ENCODE results near the gene ZFYVE28. TPM values are rescaled to one million over a fixed set of nuclear protein-coding genes. Genes with fewer than 3 reads are reported as not detected.

The ZFYVE28 gene
- total and polyA plus RNA-seq, 10 of the 15 experiments (the other 5 are each of a cell fraction or from before 2014, with no cell fraction given), result 0.06 to 1.9 (median 0.22) TPM; not detected in 1

GRCh38 chr4:2412885-2413716, 5.3 kb downstream of the ZFYVE28 start (continued):
- TF ChIP-seq USF2 (IDR thresholded peaks at IDR 0.05; ENCODE audit: borderline replicate concordance, low read depth, low read length) (no peak; the same call in 1 of the 2 replicates), RBBP5 (conservative IDR thresholded peaks at IDR 0.05) (no peak), BRCA1 (IDR thresholded peaks at IDR 0.05; ENCODE audit: low read depth, low read length) (no peak), NFXL1 (IDR thresholded peaks at IDR 0.05; ENCODE audit: borderline replicate concordance) (no peak), ETV6 (conservative IDR thresholded peaks at IDR 0.05 in 1 of 2, IDR thresholded peaks at IDR 0.05 in 1 of 2; ENCODE audit: borderline replicate concordance in 1 of 2, low read depth in 1 of 2) (peak in 1 of 2 experiments; percentile 57; a peak in 2 of 4 replicates), POLR2AphosphoS2 (IDR thresholded peaks at IDR 0.05; ENCODE audit: low read depth, low read length) (no peak), KDM1A (IDR thresholded peaks at IDR 0.05; ENCODE audit: borderline replicate concordance) (no peak), MTA2 (IDR thresholded peaks at IDR 0.05; ENCODE audit: low read depth) (peak; percentile 62), CHD4 (IDR thresholded peaks at IDR 0.05) (no peak), ZNF207 (IDR thresholded peaks at IDR 0.05; ENCODE audit: borderline replicate concordance) (no peak), SREBF1 (IDR thresholded peaks at IDR 0.05; ENCODE audit: low read length) (no peak), ATF7 (IDR thresholded peaks at IDR 0.05; ENCODE audit: low read depth) (peak; percentile 42; the same call in 1 of the 2 replicates), HDAC6 (IDR thresholded peaks at IDR 0.05; ENCODE audit: unreplicated experiment) (no peak), ZNF217 (IDR thresholded peaks at IDR 0.05) (no peak), FOS (IDR thresholded peaks at IDR 0.05; ENCODE audit: borderline replicate concordance, extremely low read depth, insufficient read length) (no peak), CBFB (IDR thresholded peaks at IDR 0.05; ENCODE audit: low read depth) (peak; percentile 71), IKZF2 (IDR thresholded peaks at IDR 0.05) (peak; percentile 83 to 86), NKRF (conservative IDR thresholded peaks at IDR 0.05) (peak; percentile 67), EED (IDR thresholded peaks at IDR 0.05; ENCODE audit: low read depth) (peak; percentile 81), PAX5 (IDR thresholded peaks at IDR 0.05; ENCODE audit: borderline replicate concordance, low read depth, low read length) (peak; percentile 41), ASH2L (IDR thresholded peaks at IDR 0.05; ENCODE audit: borderline replicate concordance, low read depth) (peak; percentile 70; the same call in 1 of the 2 replicates), ZNF274 (IDR thresholded peaks at IDR 0.05; ENCODE audit: insufficient read depth, insufficient read length) (no peak), MTA3 (IDR thresholded peaks at IDR 0.05; ENCODE audit: borderline replicate concordance, low read length) (no peak), ZNF622 (IDR thresholded peaks at IDR 0.05) (no peak), NR2C2 (IDR thresholded peaks at IDR 0.05; ENCODE audit: borderline replicate concordance, control insufficient read depth, insufficient read length, low read depth) (no peak), TCF7 (IDR thresholded peaks at IDR 0.05; ENCODE audit: borderline replicate concordance) (peak; percentile 89), IKZF1 (conservative IDR thresholded peaks at IDR 0.05) (peak; percentile 95), TCF3 (IDR thresholded peaks at IDR 0.05; ENCODE audit: borderline replicate concordance, insufficient read depth, low read depth, low read length) (0 out of 2 replicates have a peak, but pooled peaks have one; percentile 9), TAF1 (IDR thresholded peaks at IDR 0.05; ENCODE audit: borderline replicate concordance, low read depth, low read length) (peak; percentile 27; the same call in 1 of the 2 replicates)

Measured in GM12878 (cell line).